Left ventricle myocardium inferior (tissue), 1 donor: ENCODE data around the gene CRIP2. TPM values are rescaled to one million over a fixed set of nuclear protein-coding genes. Genes with fewer than 3 reads are reported as not detected.

Experiments used
- DNase-seq: peaks from one replicate; pipeline ENCODE4 v3.0.0-alpha.2; 2020
- H3K27ac ChIP-seq: fragments of 200-600 bp; replicated peaks from 2 replicates; pipeline ENCODE4 v1.8.0; 2021
- H3K27me3 ChIP-seq: fragments of 200-600 bp; 2 replicates; pipeline ENCODE4 v1.8.0; 2021; ENCODE audit warnings: low read depth
- H3K36me3 ChIP-seq: fragments of 200-600 bp; 2 replicates; pipeline ENCODE4 v1.8.0; 2021
- H3K4me1 ChIP-seq: fragments of 200-600 bp; 2 replicates; pipeline ENCODE4 v1.8.0; 2021
- H3K4me3 ChIP-seq: fragments of 200-600 bp; 2 replicates; pipeline ENCODE4 v1.8.0; 2021; ENCODE audit warnings: mild to moderate bottlenecking, moderate library complexity
- H3K9me3 ChIP-seq: fragments of 200-600 bp; replicated peaks from 2 replicates; pipeline ENCODE4 v1.8.0; 2021
- CTCF ChIP-seq: fragments of 200-600 bp; IDR thresholded peaks from 2 replicates; pipeline ENCODE4 v1.8.0; 2021; ENCODE audit warnings: antibody characterized with exemption, mild to moderate bottlenecking, borderline replicate concordance
- intact Hi-C: fragments of 100-400 bp; cut with micrococcal nuclease; formaldehyde crosslinking; loops from one replicate; pipeline ENCODE4 v1.11.0; 2022
- total RNA-seq: library from RNA; stranded (reverse); fragmentation: NEBNext Ultra II Directional; extraction: Animal tissue kit (Norgen Biotek cat#: 25700); gene quantifications from one replicate; pipeline ENCODE4 v1.2.1, GENCODE V29; 2021
- donor health status: DM: no; HTN: yes; CAD: no; lungs with severe emphysema.

CRIP2 gene
- total RNA-seq, 1 donor from 2014 or later: 1,068 TPM

DNA sequence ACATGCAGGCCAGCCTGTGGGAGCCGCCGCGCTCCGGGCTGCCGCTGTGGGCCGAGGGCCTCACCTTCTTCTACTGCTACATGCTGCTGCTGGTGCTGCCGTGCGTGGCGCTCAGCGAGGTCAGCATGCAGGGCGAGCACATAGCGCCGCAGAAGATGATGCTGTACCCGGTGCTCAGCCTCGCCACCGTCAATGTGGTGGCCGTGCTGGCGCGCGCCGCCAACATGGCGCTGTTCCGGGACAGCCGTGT, 54.6 kb downstream of the CRIP2 start:
- Histone ChIP-seq H3K27ac (no peak overlapping the region), H3K4me3 (peak overlapping the region; percentile 81)
- intact Hi-C loops: no loop called here

More for the DNA sequence above, 54.6 kb downstream of the CRIP2 start:
- Histone ChIP-seq H3K9me3 (no peaks in the 10 kb centered on the region), H3K27me3 (peaks cover 25% of the 10 kb centered on the region), H3K36me3 (no peaks in the 10 kb centered on the region), H3K4me1 (peaks cover 41% of the 10 kb centered on the region)
- no peak for DNase-seq
- TF ChIP-seq CTCF: no peak

Other genes starting within 250 kb of the CRIP2 start
- gene BTBD6, start 226.3 kb upstream of the CRIP2 start, total RNA-seq: 45.3 TPM
- 19.8 TPM for gene BRF1, start 173.8 kb upstream of the CRIP2 start, total RNA-seq
- 64.0 TPM for gene PACS2, start 160.1 kb upstream of the CRIP2 start, total RNA-seq
- gene TEX22, start 76.3 kb upstream of the CRIP2 start, total RNA-seq: 0.99 TPM
- 192 TPM for gene MTA1, start 55.0 kb upstream of the CRIP2 start, total RNA-seq
- 65.9 TPM for gene CRIP1, start 12.1 kb downstream of the CRIP2 start, total RNA-seq
- 4.0 TPM for gene TEDC1, start 16.4 kb downstream of the CRIP2 start, total RNA-seq
- gene TMEM121, start 51.8 kb downstream of the CRIP2 start, total RNA-seq: 2.1 TPM